GM23248 (cell line): ENCODE measurements around the gene SLC35F2. TPM values are rescaled to one million over a fixed set of nuclear protein-coding genes. Genes with fewer than 3 reads are reported as not detected.

Experiments
- DNase-seq: peaks from one replicate; pipeline ENCODE4 v3.0.0-alpha.2; 2015
- H2AFZ ChIP-seq: fragments of 200-600 bp; sonication (generic); 2 replicates; pipeline ENCODE4 v1.6.1; 2016; ENCODE audit warnings: antibody characterized with exemption
- H3F3A ChIP-seq: fragments of 200-600 bp; sonication (generic); 2 replicates; pipeline ENCODE4 v1.6.1; 2016; ENCODE audit warnings: mild to moderate bottlenecking, antibody characterized with exemption, mixed run types; ENCODE audit not compliant: insufficient read depth
- H3K27ac ChIP-seq: fragments of 200-600 bp; sonication (generic); 2 replicates; pipeline ENCODE4 v1.5.1; 2016; ENCODE audit warnings: mild to moderate bottlenecking
- H3K27me3 ChIP-seq: fragments of 200-600 bp; sonication (generic); replicated peaks from 2 replicates; pipeline ENCODE4 v1.6.1; 2016; ENCODE audit warnings: mild to moderate bottlenecking; ENCODE audit not compliant: insufficient read depth
- H3K36me3 ChIP-seq: fragments of 200-600 bp; sonication (generic); 2 replicates; pipeline ENCODE4 v1.6.1; 2016; ENCODE audit warnings: low read depth, mild to moderate bottlenecking
- H3K4me1 ChIP-seq: fragments of 200-600 bp; sonication (generic); 2 replicates; pipeline ENCODE4 v1.6.1; 2016; ENCODE audit warnings: mild to moderate bottlenecking; ENCODE audit not compliant: insufficient read depth
- H3K4me2 ChIP-seq: fragments of 200-600 bp; sonication (generic); one replicate; pipeline ENCODE4 v1.6.1; 2016; ENCODE audit warnings: mild to moderate bottlenecking; ENCODE audit not compliant: unreplicated experiment
- H3K4me3 ChIP-seq: fragments of 200-600 bp; sonication (generic); 2 replicates; pipeline ENCODE4 v1.5.1; 2016; ENCODE audit warnings: mild to moderate bottlenecking
- H3K79me2 ChIP-seq: fragments of 200-600 bp; sonication (generic); 2 replicates; pipeline ENCODE4 v1.6.1; 2016; ENCODE audit warnings: mild to moderate bottlenecking; ENCODE audit not compliant: insufficient read depth
- H3K9ac ChIP-seq: fragments of 200-600 bp; sonication (generic); 2 replicates; pipeline ENCODE4 v1.6.1; 2016; ENCODE audit warnings: mild to moderate bottlenecking
- H3K9me2 ChIP-seq: fragments of 200-600 bp; sonication (generic); 2 replicates; pipeline ENCODE4 v1.6.1; 2016; ENCODE audit warnings: mixed run types, mild to moderate bottlenecking, moderate library complexity; ENCODE audit not compliant: insufficient read depth
- H3K9me3 ChIP-seq: fragments of 200-600 bp; sonication (generic); one replicate; pipeline ENCODE4 v1.6.1; 2017; ENCODE audit warnings: low read depth
- H4K20me1 ChIP-seq: fragments of 200-600 bp; sonication (generic); 2 replicates; pipeline ENCODE4 v1.6.0; 2016; ENCODE audit not compliant: insufficient read depth
- EZH2 ChIP-seq: fragments of 200-600 bp; sonication (generic); IDR thresholded peaks from 2 replicates; pipeline ENCODE4 v1.6.1; 2018; ENCODE audit warnings: antibody characterized with exemption, mild to moderate bottlenecking; ENCODE audit not compliant: insufficient read depth, poor library complexity, severe bottlenecking
- EZH2phosphoT487 ChIP-seq: fragments of 200-600 bp; sonication (generic); IDR thresholded peaks from 2 replicates; pipeline ENCODE4 v1.6.1; 2018; ENCODE audit warnings: antibody characterized with exemption, moderate library complexity, mild to moderate bottlenecking, low read depth; ENCODE audit not compliant: insufficient read depth
- WGBS, 2 experiments: methylation state at CpG; one replicate each; pipeline ENCODE4 v1.1.6; 2015 to 2017; ENCODE audit warnings: low lambda C conversion rate in 2 of 2, low coverage in 1 of 2; ENCODE audit errors: missing lambda C conversion rate in 2 of 2; 5-methylcytosine and 5-hydroxymethylcytosine counted together
- in situ Hi-C: fragments of 300-500 bp; cut with MboI; formaldehyde crosslinking; loops from 2 replicates; pipeline ENCODE4 v1.15.0; 2020
- polyA plus RNA-seq: library from polyadenylated mRNA; unstranded; fragments of >200 nt; fragmentation: Nextera tagmentation; extraction: Ambion mirVana; gene quantifications from 2 replicates; pipeline ENCODE4 v1.2.1, GENCODE V29; 2016
- total RNA-seq: library from RNA; depleted of rRNA; stranded (reverse); fragments of >200 nt; shearing (Covaris generic); gene quantifications from 2 replicates; pipeline ENCODE4 v1.2.3, GENCODE V29; 2014

Gene SLC35F2
- total and polyA plus RNA-seq, 2 experiments from 2014 or later: 12.4 to 12.9 TPM

DNA sequence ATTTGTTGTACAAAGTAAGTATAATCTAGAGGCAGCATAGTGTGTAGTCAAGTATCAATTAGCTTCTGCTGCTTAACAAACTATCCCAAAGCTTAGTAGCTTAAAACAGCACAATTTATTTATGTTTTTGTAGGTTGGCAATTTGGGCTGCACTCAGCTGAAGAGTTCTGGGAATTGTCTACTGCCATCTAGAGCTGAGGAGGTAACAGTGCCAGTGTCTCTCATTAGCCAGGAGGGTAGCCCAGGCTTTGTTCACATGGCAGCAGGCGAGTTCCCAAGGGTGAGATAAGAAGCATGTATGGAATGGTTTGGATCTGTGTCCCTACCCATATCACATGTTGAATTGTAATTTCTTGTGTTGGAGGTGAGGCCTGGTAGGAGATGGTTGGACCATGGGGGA lies 100.9 kb downstream of the SLC35F2 start:
- H3K4me3 ChIP-seq: no peak overlapping the region
- H4K20me1 ChIP-seq: no peaks in the 10 kb centered on the region
- H3K9ac ChIP-seq: no peak overlapping the region
- H3K4me2 ChIP-seq: no peak overlapping the region
- no peak for TF ChIP-seq EZH2phosphoT487
- TF ChIP-seq EZH2: no peak
- no peaks in the 10 kb centered on the region for H3K4me1 ChIP-seq
- H3K79me2 ChIP-seq: no peaks in the 10 kb centered on the region
- WGBS, 2 experiments: 87 to 97% methylated on average over 1 of the region's 1 CpG
- H2AFZ ChIP-seq: no peak overlapping the region
- in situ Hi-C loops: no loop called here
- no peaks in the 10 kb centered on the region for H3F3A ChIP-seq
- no peaks in the 10 kb centered on the region for H3K36me3 ChIP-seq
- no peak for DNase-seq
- H3K27me3 ChIP-seq: no peaks in the 10 kb centered on the region
- no peak overlapping the region for H3K27ac ChIP-seq
- H3K9me2 ChIP-seq: no peaks in the 10 kb centered on the region
- H3K9me3 ChIP-seq: no peaks in the 10 kb centered on the region

- in situ Hi-C loops: no loop called here
- DNase-seq: no peak
- WGBS, 2 experiments: 93 to 96% methylated on average over 1 of the region's 1 CpG
- Histone ChIP-seq H3K79me2 (no peaks in the 10 kb centered on the region), H3K9me2 (no peaks in the 10 kb centered on the region), H3K4me1 (no peaks in the 10 kb centered on the region), H3K4me3 (no peak overlapping the region), H3K9ac (no peak overlapping the region), H3K4me2 (no peak overlapping the region), H3K36me3 (no peaks in the 10 kb centered on the region), H4K20me1 (no peaks in the 10 kb centered on the region), H3K27ac (no peak overlapping the region), H3K9me3 (no peaks in the 10 kb centered on the region), H3F3A (no peaks in the 10 kb centered on the region), H3K27me3 (no peaks in the 10 kb centered on the region), H2AFZ (no peak overlapping the region)
- TF ChIP-seq EZH2phosphoT487 (no peak), EZH2 (no peak)
Measured at GRCh38 chr11:107756553-107756952, 102.0 kb downstream of the SLC35F2 start.

- H3K4me1 ChIP-seq: no peaks in the 10 kb centered on the region
- DNase-seq: peak; percentile 38
- no peaks in the 10 kb centered on the region for H4K20me1 ChIP-seq
- H3K9me3 ChIP-seq: no peaks in the 10 kb centered on the region
- TF ChIP-seq EZH2: no peak
- no peak overlapping the region for H3K9ac ChIP-seq
- 0 out of 2 replicates have a peak overlapping the region, but pooled peaks have one; percentile 1 for H3K27ac ChIP-seq
- H3K79me2 ChIP-seq: no peaks in the 10 kb centered on the region
- no peaks in the 10 kb centered on the region for H3K27me3 ChIP-seq
- in situ Hi-C loops: no loop called here
- no peak overlapping the region for H3K4me2 ChIP-seq
- H3F3A ChIP-seq: no peaks in the 10 kb centered on the region
- no peak overlapping the region for H3K4me3 ChIP-seq
- WGBS, 2 experiments: 54 to 69% methylated on average over 2 of the region's 2 CpGs
- no peak overlapping the region for H2AFZ ChIP-seq
- no peaks in the 10 kb centered on the region for H3K9me2 ChIP-seq
- no peaks in the 10 kb centered on the region for H3K36me3 ChIP-seq
Measured at GRCh38 chr11:107752949-107753822, 105.4 kb downstream of the SLC35F2 start.

- 74 to 76% methylated on average over 5 of the region's 5 CpGs for WGBS, 2 experiments
Measured at GRCh38 chr11:107752508-107752907, 106.1 kb downstream of the SLC35F2 start.

More at GRCh38 chr11:107752508-107752907, 106.1 kb downstream of the SLC35F2 start:
- in situ Hi-C loops: no loop called here
- Histone ChIP-seq H3K9ac (no peak overlapping the region), H3K9me3 (no peaks in the 10 kb centered on the region), H3K36me3 (no peaks in the 10 kb centered on the region), H3F3A (no peaks in the 10 kb centered on the region), H4K20me1 (no peaks in the 10 kb centered on the region), H3K4me3 (no peak overlapping the region), H2AFZ (no peak overlapping the region), H3K27ac (no peak overlapping the region), H3K27me3 (no peaks in the 10 kb centered on the region), H3K4me2 (no peak overlapping the region), H3K79me2 (no peaks in the 10 kb centered on the region), H3K9me2 (no peaks in the 10 kb centered on the region), H3K4me1 (no peaks in the 10 kb centered on the region)
- no peak for DNase-seq
- TF ChIP-seq EZH2phosphoT487: no peak
- TF ChIP-seq EZH2: no peak
